NCI-H1105 treated with DMSO at 0.1 percent for 48 hours (cell line): Measurements from ENCODE around the gene PTRHD1.
"Not testable (repeated sequence)": the region's sequence is repeated elsewhere in the genome, so short reads cannot be mapped to it uniquely, and the experiment has no call there.

Experiments
- DNase-seq: peaks from one replicate; lab custom pipeline; 2025; lab: John Stamatoyannopoulos, UW

Gene PTRHD1

GRCh38 chr2:24792874-24793760 is at the start of gene PTRHD1, which contains the start of gene CENPO:
PTRHD1 (minus strand) TSS chr2:24793391; CDS start chr2:24793377, 14 bp downstream.
CENPO (plus strand) TSS chr2:24793425; CDS start chr2:24793920, 495 bp downstream.
- DNase-seq = peak; percentile 96

GRCh38 chr2:24842081-24843050 is 49.2 kb upstream of the PTRHD1 start:
- DNase-seq = no peak

GRCh38 chr2:24840962-24841945 is 48.1 kb upstream of the PTRHD1 start:
- DNase-seq = no peak

GRCh38 chr2:24840164-24840869 is 47.1 kb upstream of the PTRHD1 start:
- DNase-seq = no peak

- DNase-seq = no peak
Observed at GRCh38 chr2:24839729-24840128, 46.5 kb upstream of the PTRHD1 start.

GRCh38 chr2:24838541-24838940 is 45.4 kb upstream of the PTRHD1 start:
- no peak for DNase-seq

- DNase-seq = no peak
Observed at GRCh38 chr2:24837996-24838513, 44.9 kb upstream of the PTRHD1 start.

GRCh38 chr2:24836706-24837105 is 43.5 kb upstream of the PTRHD1 start:
- no peak for DNase-seq

- DNase-seq = no peak
Observed at GRCh38 chr2:24836206-24836605, 43.0 kb upstream of the PTRHD1 start.

- DNase-seq = not testable (repeated sequence)
Observed at GRCh38 chr2:24835411-24835810, 42.2 kb upstream of the PTRHD1 start.

GRCh38 chr2:24834733-24835395 is 41.7 kb upstream of the PTRHD1 start:
- no peak for DNase-seq

- no peak for DNase-seq
Observed at GRCh38 chr2:24833821-24834732, 40.9 kb upstream of the PTRHD1 start.

GRCh38 chr2:24832931-24833701 is 39.9 kb upstream of the PTRHD1 start:
- no peak for DNase-seq

GRCh38 chr2:24832521-24832920 is 39.3 kb upstream of the PTRHD1 start:
- DNase-seq = no peak

- DNase-seq = no peak
Observed at GRCh38 chr2:24832073-24832461, 38.9 kb upstream of the PTRHD1 start.

- no peak for DNase-seq
Observed at GRCh38 chr2:24831221-24832072, 38.3 kb upstream of the PTRHD1 start.

- no peak for DNase-seq
Observed at GRCh38 chr2:24830786-24831185, 37.6 kb upstream of the PTRHD1 start.
